Erythroblast (primary cell): ENCODE data around the gene KRT86.

Experiments
- GATA1 ChIP-seq: IDR thresholded peaks from 2 replicates; pipeline ENCODE4 v1.6.1; 2011; ENCODE audit warnings: low read depth, mild to moderate bottlenecking, control low read depth, low read length, moderate library complexity
- POLR2A ChIP-seq: IDR thresholded peaks from 2 replicates; pipeline ENCODE4 v1.6.1; 2011; ENCODE audit warnings: mild to moderate bottlenecking, low read length

GRCh38 chr12:52280319-52280795, 5.9 kb downstream of the KRT86 start:
- TF ChIP-seq POLR2A = no peak
- no peak for TF ChIP-seq GATA1
